ENCODE measurements around the gene B3GAT1. TPM values are rescaled to one million over a fixed set of nuclear protein-coding genes. Genes with fewer than 3 reads are reported as not detected.
A peak's percentile ranks its signal among the peaks of the same experiment; 100 is the strongest.
"Not testable (repeated sequence)": the region's sequence is repeated elsewhere in the genome, so short reads cannot be mapped to it uniquely, and the experiment has no call there.

The B3GAT1 gene
- total RNA-seq, 1 experiment from 2014 or later, result 3.7 TPM

DNA sequence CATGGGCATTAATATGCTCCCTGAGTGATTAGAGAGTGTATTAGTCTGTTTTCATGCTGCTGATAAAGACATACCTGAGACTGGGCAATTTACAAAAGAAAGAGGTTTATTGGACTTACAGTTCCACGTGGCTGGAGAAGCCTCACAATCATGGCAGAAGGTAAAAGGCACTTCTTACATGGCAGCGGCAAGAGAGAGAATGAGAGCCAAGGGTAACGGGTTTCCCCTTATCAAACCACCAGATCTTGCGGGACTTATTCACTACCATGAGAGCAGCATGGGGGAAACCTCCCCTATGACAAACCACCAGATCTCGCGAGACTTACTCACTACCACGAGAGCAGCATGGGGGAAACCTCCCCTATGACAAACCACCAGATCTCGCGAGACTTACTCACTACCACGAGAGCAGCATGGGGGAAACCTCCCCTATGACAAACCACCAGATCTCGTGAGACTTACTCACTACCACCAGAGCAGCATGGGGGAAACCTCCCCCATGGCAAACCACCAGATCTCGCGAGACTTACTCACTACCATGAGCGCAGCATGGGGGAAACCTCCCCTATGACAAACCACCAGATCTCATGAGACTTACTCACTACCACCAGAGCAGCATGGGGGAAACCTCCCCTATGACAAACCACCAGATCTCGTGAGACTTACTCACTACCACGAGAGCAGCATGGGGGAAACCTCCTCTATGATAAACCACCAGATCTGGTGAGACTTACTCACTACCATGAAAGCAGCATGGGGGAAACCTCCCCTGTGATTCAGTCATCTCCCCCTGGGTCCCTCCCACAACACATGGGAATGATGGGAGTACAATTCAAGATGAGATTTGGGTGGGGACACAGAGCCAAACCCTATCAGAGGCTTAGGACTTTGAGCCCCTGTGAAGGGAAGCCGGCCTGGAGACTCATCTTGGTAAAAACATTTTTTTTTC is 32.4 kb upstream of the B3GAT1 start:
- peak; percentile 48 for DNase-seq (ENCODE audit: low read depth, low spot score)
- in situ Hi-C loops (cut with HindIII; ENCODE audit: low pct_unique_long_range_greater_than_20kb, low sequenced_read_pairs), result not testable (repeated sequence)

DNA sequence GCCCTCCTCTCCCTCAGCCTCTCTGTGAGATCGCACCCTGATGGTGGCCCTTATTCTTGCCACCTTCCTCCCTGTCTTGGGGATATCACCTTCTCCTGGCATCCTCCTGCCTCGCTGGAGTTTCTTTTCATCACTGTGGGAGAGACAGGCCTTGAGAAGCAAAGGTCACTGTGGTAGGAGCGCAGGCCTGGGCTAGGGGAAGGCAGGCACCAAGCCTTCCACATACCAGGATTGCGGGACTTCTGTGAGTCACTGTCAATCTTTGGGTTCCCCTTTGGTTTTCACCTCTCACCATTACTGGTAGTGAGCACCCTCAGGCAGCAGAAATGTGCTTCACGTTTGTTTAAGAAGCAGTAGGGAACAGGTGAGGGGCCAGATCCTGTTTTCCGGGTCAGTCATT is 31.2 kb upstream of the B3GAT1 start:
- no peak for DNase-seq (ENCODE audit: low read depth, low spot score)
- in situ Hi-C loops (cut with HindIII; ENCODE audit: low pct_unique_long_range_greater_than_20kb, low sequenced_read_pairs), result no loop called here

DNA sequence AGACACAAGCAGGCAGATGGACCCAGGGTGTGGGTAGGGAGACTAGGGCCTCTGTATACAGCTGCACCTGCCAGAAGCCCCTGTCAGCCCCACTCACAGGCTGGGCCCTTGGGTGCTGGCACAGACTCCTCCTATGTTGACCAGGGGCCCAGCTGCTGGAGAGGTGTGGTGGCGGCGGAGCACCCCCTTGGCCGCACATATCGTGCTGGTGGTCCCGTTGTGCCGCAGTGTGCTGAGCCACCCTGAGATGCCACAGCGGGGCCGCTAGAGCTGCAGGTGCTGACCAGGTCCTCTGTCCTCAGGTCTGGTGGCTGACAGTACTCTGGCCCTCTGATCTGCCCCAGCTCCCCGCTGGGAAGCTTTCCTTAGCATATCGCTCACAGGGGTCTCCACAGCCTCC is 30.2 kb upstream of the B3GAT1 start:
- in situ Hi-C loops (cut with HindIII; ENCODE audit: low pct_unique_long_range_greater_than_20kb, low sequenced_read_pairs), result no loop called here
- no peak for DNase-seq (ENCODE audit: low read depth, low spot score)

DNA sequence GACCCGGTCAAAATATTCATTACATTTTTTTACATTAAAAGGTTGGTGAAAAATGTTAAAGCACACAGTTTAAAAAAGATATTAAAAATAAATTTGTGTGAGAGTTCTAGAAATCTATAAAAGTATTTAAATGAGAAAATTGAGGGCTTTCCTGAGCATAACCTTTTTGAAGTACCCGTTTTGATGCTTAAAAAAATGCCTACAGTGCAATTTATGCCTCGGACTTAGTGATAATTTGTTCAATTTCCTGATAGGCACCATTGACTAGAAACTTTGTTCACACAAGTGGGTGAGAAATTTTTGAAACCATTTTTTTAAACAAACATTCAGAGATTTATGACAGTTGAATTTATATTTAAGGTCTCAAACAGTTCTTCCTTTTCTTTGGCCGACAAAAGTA is 29.7 kb upstream of the B3GAT1 start:
- in situ Hi-C loops (cut with HindIII; ENCODE audit: low pct_unique_long_range_greater_than_20kb, low sequenced_read_pairs), result no loop called here

DNA sequence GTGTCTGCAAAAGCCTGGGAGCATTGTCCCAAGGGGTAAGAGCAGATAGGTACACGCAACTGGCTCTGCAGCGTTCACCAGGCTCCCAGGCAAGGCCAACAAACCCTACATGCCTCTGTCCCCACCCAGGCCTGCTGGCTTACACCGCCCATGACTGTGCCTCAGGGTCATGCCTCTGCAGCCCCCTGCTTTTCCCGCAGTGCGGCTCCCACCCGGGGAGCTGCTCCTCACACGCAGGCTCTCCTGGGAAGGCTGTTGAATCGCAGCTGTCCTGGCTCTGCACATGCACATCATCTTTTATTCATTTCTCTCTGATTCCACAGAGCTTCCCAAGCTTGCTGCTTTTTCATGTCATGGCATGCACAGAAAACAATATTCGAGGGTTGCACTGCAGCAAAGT is 29.2 kb upstream of the B3GAT1 start:
- in situ Hi-C loops (cut with HindIII; ENCODE audit: low pct_unique_long_range_greater_than_20kb, low sequenced_read_pairs), result no loop called here
- no peak for DNase-seq (ENCODE audit: low read depth, low spot score)

More for the DNA sequence above, 29.7 kb upstream of the B3GAT1 start:
- no peak for DNase-seq (ENCODE audit: low read depth, low spot score)

DNA sequence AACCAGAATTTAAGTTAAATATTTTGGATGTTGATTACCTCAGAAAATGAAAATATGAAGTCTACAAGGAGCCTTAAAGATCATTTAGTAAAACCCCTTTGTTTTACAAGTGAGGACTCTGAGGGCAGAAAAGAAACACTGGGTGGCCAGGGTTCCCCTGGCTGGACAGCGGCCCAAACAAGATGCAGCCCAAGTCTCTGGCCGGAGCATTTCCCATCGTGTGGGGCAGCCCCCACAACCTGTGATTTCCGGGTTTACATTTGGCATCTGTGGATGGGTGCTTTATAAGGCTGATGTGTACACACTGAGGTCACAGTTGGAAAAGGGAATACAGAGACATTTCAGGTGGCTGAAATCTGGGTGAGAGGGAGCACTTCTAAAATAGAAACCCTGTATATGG is 28.8 kb upstream of the B3GAT1 start:
- DNase-seq (ENCODE audit: low read depth, low spot score), result no peak
- in situ Hi-C loops (cut with HindIII; ENCODE audit: low pct_unique_long_range_greater_than_20kb, low sequenced_read_pairs), result no loop called here

DNA sequence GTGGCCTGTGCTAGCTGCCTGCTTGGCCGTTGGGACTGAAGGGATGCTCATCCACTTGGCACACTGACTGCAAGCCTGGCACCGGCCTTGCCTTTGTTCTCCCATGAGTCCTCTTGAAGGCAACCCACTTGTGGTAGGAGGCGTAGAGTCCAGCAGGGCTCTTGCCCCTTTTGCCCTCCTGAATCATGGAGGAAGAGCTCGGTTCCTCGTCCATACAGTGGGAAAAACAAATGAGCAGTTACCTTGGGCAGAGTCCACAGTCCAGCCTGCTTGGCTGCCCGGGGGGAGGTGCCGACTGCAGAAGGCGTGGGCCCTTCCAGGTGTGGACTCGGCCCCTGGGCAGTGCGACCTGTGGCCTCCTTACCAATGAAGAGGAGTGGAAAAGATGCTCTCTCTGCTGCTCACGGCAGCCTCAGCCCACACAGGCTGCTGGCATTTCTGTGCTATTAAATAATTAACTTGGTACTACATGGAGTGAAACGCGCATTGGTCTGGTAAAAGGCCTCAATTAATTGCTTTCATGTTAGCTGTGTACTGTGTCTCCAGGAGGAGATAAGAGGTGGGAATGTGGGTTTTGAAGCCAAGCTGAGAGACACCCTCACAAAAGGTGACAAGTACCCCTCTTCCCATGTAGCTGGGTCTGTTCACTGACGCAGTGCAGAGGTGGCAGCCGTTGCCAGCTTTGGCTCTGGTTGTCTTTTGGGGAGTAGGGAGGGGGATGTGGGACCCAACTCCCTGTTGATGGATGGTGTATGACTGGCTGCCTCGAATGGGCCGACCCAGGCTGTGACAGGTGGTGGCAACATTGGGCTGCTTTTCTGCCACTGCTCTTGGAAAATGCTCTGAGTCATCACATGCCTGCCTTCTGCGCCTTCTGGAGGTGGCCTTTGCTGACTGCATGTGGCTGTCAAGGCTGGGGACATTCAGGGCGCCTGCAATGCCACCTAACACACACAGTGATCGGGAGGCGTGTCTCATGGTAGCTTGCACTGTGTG is 26.8 kb upstream of the B3GAT1 start:
- DNase-seq (ENCODE audit: low read depth, low spot score), result no peak
- in situ Hi-C loops (cut with HindIII; ENCODE audit: low pct_unique_long_range_greater_than_20kb, low sequenced_read_pairs), result no loop called here

DNA sequence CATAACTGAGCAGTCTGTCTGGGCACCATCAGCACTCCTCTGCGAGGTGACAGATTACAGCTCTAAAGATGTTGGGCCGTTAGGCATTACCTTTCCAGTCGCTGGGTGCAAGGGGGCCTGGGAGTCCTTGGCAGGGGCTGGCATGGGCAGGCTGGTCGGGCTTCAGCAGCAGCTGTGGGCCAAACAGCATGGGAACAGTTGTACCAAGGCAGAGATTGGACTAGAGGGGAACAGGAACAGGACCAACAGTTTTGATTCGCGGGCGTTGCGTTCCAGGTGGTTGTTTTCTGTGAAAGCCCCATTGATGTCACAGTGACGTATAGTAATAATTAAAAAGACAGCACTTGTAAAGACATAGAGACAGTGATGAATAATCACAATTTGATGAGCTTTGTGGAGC is 25.8 kb upstream of the B3GAT1 start:
- no peak for DNase-seq (ENCODE audit: low read depth, low spot score)
- in situ Hi-C loops (cut with HindIII; ENCODE audit: low pct_unique_long_range_greater_than_20kb, low sequenced_read_pairs), result no loop called here

DNA sequence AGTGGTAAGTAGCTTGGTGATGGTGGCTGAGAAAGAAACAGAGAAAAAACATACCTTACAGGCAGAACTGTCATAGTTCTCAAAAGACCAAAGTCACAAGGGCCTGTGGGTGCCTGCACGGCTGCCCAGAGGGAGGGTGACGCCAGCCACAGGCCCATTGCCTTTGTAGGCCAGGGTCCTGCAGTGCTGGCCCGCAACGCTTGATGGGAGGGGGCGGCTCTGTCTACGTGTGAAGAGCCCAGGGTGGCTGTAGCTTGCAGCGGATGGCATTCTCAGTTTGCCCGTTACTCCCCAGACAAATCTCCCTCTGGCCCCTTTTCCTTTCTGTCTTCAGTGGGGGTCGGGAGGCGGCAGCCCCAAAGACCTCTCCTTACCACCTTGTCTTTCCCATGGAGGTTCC is 24.7 kb upstream of the B3GAT1 start:
- no peak for DNase-seq (ENCODE audit: low read depth, low spot score)
- in situ Hi-C loops (cut with HindIII; ENCODE audit: low pct_unique_long_range_greater_than_20kb, low sequenced_read_pairs), result no loop called here

DNA sequence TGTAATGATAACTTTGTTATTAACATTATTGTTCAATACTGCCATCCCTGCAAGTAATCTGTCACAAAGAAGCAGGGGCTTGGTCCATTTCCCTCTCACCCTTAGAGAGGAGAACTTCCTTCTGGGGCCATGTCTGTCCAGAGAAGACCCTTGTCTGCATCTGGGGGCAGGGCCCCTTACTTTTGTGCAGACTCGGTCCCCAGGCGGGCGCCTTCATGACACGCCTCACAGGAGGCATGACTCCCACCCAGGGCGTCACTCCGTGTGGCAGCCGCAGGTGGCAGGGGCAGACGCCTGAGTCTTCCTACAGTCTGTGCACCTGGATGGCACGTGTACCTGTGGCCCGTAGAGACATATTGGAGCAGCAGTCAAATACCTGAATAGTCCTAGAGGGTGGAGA is 21.8 kb upstream of the B3GAT1 start:
- in situ Hi-C loops (cut with HindIII; ENCODE audit: low pct_unique_long_range_greater_than_20kb, low sequenced_read_pairs), result no loop called here
- no peak for DNase-seq (ENCODE audit: low read depth, low spot score)

DNA sequence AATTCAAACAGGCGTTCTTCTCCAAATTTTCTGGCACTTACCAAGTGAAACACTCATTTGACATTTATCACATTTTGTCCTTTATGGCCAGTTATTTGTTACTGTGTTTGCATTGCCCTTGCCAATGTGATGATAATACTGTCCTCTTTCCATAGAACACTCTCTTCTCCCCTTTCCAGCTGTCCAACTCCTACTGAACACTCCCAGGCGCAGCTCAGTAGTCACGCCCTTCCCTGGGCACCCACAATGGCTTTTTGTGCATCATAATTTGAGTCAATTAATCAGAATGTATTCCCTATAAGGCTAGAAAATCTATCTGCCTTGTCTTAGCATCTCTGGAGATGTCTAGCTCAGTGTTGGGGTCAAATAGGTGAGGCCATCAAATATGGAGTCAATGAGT is 21.2 kb upstream of the B3GAT1 start:
- no peak for DNase-seq (ENCODE audit: low read depth, low spot score)
- in situ Hi-C loops (cut with HindIII; ENCODE audit: low pct_unique_long_range_greater_than_20kb, low sequenced_read_pairs), result no loop called here

DNA sequence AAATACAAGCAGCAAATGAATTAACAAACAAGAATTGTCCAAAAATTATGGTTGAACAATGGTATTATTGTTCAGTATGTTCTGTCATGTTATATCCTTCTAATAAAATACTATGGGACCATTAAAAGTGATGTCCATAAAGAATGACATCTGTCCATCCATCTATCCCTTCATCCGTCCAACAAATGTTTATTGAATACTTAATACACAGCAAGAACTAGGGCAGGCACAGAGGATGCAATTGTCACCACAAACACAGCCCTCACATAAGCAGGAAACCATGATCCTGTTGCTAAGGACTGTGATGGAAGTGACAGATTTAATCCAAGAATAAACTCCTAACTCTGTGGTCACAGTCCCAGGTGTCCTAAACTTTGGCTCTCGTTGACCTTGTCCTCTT is 20.7 kb upstream of the B3GAT1 start:
- in situ Hi-C loops (cut with HindIII; ENCODE audit: low pct_unique_long_range_greater_than_20kb, low sequenced_read_pairs), result no loop called here

DNA sequence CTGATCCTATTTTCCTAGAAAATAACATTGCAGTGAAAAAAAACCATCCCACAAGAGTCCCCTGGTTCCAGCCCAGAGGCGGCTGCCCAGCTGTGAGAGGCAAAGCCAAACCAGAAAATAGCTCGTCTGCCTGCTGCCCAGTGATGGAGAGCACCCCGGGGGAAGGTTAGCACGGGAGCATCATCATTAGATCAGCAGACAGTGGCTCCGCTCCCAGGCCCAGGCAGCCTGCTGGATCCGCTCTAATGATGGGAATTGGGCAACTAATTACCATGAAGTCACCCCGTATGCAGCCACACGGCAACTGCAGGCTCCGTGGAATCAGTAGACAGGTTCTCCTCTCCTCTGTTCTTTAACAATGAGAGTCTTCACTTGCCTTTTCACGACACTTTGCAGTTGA is 17.1 kb upstream of the B3GAT1 start:
- DNase-seq (ENCODE audit: low read depth, low spot score), result no peak
- in situ Hi-C loops (cut with HindIII; ENCODE audit: low pct_unique_long_range_greater_than_20kb, low sequenced_read_pairs), result no loop called here

More for the DNA sequence above, 20.7 kb upstream of the B3GAT1 start:
- DNase-seq (ENCODE audit: low read depth, low spot score), result no peak

DNA sequence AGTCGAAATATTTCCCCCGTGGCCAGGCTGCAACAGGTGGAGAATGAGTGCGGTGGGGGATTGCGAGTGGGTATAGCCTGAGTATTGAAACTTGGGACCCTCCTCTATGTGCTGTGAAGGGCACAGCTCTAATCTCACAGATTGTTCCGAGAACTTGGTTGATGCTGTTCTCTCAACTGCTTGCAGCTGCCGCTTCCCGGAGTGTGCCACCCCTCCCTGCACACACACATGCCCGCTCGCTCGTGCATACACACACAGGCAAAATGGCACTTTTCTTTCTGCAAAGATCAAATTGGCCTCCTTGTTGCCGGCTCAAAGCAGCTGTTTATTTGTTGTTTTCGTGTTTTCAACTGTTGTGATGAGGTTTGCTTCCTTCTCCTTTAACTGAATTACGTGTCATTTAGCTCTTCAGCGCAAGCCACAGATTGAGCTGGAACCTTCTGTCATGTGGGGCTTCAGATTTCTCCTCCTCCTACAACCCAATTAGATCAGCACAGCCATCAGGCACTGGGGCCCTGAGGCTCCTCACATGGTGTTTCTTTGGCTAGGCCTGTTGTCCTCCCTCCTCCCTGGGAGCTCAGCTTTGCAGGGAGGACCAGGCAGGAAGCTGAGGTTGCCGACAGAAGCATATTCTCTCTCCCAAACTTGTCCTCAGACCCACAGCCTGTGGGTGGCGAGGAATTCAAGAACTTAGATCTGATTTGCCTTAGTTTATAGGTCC is 13.9 kb upstream of the B3GAT1 start:
- peak; percentile 6 for DNase-seq (ENCODE audit: low read depth, low spot score)
- in situ Hi-C loops (cut with HindIII; ENCODE audit: low pct_unique_long_range_greater_than_20kb, low sequenced_read_pairs), result no loop called here

DNA sequence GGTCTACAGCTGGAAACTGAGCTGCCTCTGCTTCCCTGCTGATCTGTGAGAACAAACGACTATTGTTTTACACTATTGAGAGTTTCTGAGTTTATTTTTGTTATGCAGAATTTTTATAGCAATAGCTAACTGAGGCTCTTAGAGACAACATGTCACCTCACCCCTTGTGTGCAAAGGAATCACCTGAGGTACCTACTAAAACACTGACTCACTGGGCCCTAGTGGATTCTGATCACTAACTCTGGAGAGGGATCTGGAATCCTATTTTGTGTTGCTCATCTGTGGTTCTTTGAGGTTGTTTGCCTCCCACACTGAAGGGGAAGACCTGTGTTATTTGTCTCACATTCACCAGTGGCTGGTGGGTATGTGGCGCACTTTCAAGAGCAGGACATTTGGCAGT is 13.4 kb upstream of the B3GAT1 start:
- DNase-seq (ENCODE audit: low read depth, low spot score), result no peak
- in situ Hi-C loops (cut with HindIII; ENCODE audit: low pct_unique_long_range_greater_than_20kb, low sequenced_read_pairs), result no loop called here

DNA sequence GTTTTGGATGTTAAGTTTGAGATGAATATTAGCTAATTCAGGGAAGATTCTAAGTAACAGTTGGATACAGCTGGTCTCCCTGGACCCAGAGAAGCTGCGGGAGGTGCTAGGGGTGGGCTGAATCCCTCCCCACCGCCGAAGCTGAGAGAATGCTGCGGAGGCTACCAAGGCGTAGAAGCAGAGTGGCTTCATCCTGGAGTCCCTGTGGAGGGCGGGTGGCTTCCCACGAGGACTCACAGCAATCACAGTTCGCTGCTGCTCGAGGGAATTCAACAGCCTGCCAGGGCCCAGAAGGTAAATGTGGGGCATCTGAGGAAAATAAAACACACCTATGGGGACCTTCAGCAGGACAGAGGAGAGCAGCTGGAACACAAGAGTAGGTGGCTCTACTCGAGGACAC is 11.1 kb upstream of the B3GAT1 start:
- in situ Hi-C loops (cut with HindIII; ENCODE audit: low pct_unique_long_range_greater_than_20kb, low sequenced_read_pairs), result no loop called here

DNA sequence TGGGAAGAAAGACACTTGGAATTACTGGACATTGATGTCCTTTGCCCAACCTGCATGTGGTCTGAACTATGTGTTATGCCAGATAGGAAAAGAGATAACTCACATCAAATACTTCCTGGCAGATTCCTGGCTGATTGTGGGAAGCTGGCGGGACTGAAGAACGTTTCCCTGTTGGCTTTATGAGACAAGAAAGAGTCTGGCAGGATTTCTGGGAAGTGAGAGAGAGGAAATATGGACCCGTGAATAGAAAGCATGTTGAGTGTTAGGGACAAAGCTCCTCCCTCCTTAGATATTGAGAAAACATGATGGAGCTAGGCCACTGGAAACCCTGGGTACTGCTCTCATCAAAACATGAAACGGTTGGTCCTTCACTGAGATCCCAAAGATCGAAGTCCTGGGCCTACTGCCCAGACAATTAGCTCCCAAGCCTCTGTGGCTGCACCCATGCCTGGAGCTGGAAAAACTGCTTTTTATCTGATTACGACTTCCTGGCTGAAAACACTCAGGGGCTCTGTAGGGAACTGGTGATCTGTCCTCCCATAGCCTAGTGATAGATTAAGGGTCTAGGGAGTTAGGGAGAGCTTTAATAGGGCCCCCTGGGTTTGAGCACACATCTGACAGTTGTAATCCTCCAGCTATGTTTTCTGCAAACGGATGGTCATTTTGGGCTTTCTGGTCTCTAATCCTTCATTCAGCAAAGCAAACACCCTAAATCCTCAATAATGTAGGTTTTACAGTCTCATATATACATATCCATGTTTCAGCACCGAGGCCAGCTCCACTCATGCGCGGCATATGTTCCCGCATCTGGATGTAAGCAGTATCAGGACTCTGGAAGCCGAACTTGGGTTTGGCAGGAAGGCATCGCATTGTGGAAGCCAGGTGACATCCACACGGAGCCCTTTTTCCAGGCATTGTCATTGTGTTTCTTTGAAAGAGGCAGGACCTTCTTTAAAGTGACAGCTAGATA is 6.1 kb upstream of the B3GAT1 start:
- in situ Hi-C loops (cut with HindIII; ENCODE audit: low pct_unique_long_range_greater_than_20kb, low sequenced_read_pairs), result no loop called here
- peak; percentile 19 for DNase-seq (ENCODE audit: low read depth, low spot score)

More for the DNA sequence above, 11.1 kb upstream of the B3GAT1 start:
- no peak for DNase-seq (ENCODE audit: low read depth, low spot score)

Measured in SK-MEL-5 (cell line).